Trophoblast cell (in vitro differentiated cells and primary cell): ENCODE results near the gene C2CD5.
"Not testable (repeated sequence)": the region's sequence is repeated elsewhere in the genome, so short reads cannot be mapped to it uniquely, and the experiment has no call there.

ENCODE experiments used
- DNase-seq, 2 donors: peaks; one replicate each; pipeline ENCODE4 v3.0.0-alpha.2; 2016
- H2AFZ ChIP-seq: 2 replicates; pipeline ENCODE4 v1.6.1; 2013; ENCODE audit warnings: low read length, moderate library complexity, mild to moderate bottlenecking; ENCODE audit not compliant: insufficient read depth, poor library complexity
- H2AK5ac ChIP-seq: 2 replicates; pipeline ENCODE4 v1.6.1; 2013; ENCODE audit warnings: mild to moderate bottlenecking, low read length
- H2BK120ac ChIP-seq: 2 replicates; pipeline ENCODE4 v1.6.1; 2013; ENCODE audit warnings: low read length, mild to moderate bottlenecking, moderate library complexity; ENCODE audit not compliant: insufficient read depth, poor library complexity
- H2BK12ac ChIP-seq: 2 replicates; pipeline ENCODE4 v1.6.1; 2013; ENCODE audit warnings: mild to moderate bottlenecking, low read length, moderate library complexity
- H2BK5ac ChIP-seq: 2 replicates; pipeline ENCODE4 v1.6.1; 2013; ENCODE audit warnings: low read length, low read depth, moderate library complexity, mild to moderate bottlenecking; ENCODE audit not compliant: poor library complexity
- H3K14ac ChIP-seq: 2 replicates; pipeline ENCODE4 v1.6.1; 2013; ENCODE audit warnings: mild to moderate bottlenecking, low read length
- H3K18ac ChIP-seq: 2 replicates; pipeline ENCODE4 v1.6.1; 2013; ENCODE audit warnings: mild to moderate bottlenecking, low read length
- H3K23ac ChIP-seq: 2 replicates; pipeline ENCODE4 v1.6.1; 2013; ENCODE audit warnings: low read length
- H3K27ac ChIP-seq: 2 replicates; pipeline ENCODE4 v1.5.1; 2013; ENCODE audit warnings: low read depth, mild to moderate bottlenecking, inconsistent platforms, low read length, moderate library complexity
- H3K27me3 ChIP-seq: 2 replicates; pipeline ENCODE4 v1.6.1; 2013; ENCODE audit warnings: inconsistent platforms, mild to moderate bottlenecking, low read length, moderate library complexity; ENCODE audit not compliant: insufficient read depth
- H3K36me3 ChIP-seq, 2 experiments: 1 replicate in 1 of 2; 2 replicates in 1 of 2; pipeline ENCODE4 v1.6.1; 2013; ENCODE audit warnings: low read length in 2 of 2, mild to moderate bottlenecking in 2 of 2, moderate library complexity in 1 of 2; ENCODE audit not compliant: insufficient read depth in 2 of 2, control insufficient read depth in 1 of 2
- H3K4ac ChIP-seq: 2 replicates; pipeline ENCODE4 v1.6.1; 2013; ENCODE audit warnings: low read depth, mild to moderate bottlenecking, low read length, moderate library complexity
- H3K4me1 ChIP-seq, 2 experiments: 1 replicate in 1 of 2; 2 replicates in 1 of 2; pipeline ENCODE4 v1.6.1; 2013; ENCODE audit warnings: low read length in 2 of 2, mild to moderate bottlenecking in 2 of 2, moderate library complexity in 1 of 2; ENCODE audit not compliant: insufficient read depth in 2 of 2, control insufficient read depth in 1 of 2
- H3K4me2 ChIP-seq: 2 replicates; pipeline ENCODE4 v1.6.1; 2013; ENCODE audit warnings: inconsistent platforms, mild to moderate bottlenecking, low read length, moderate library complexity
- H3K4me3 ChIP-seq: 2 replicates; pipeline ENCODE4 v1.5.1; 2013; ENCODE audit warnings: mild to moderate bottlenecking, low read depth, low read length, inconsistent platforms
- H3K79me1 ChIP-seq: one replicate; pipeline ENCODE4 v1.6.1; 2013; ENCODE audit warnings: low read length
- H3K79me2 ChIP-seq: 2 replicates; pipeline ENCODE4 v1.6.1; 2013; ENCODE audit warnings: low read length, mild to moderate bottlenecking; ENCODE audit not compliant: control insufficient read depth, insufficient read depth, poor library complexity
- H3K9ac ChIP-seq: 2 replicates; pipeline ENCODE4 v1.6.1; 2013; ENCODE audit warnings: mild to moderate bottlenecking, low read length
- H3K9me3 ChIP-seq: 2 replicates; pipeline ENCODE4 v1.6.1; 2013; ENCODE audit warnings: low read depth, mild to moderate bottlenecking, control low read depth, inconsistent platforms, low read length; ENCODE audit not compliant: insufficient read depth
- H4K12ac ChIP-seq: 2 replicates; pipeline ENCODE4 v1.6.1; 2013; ENCODE audit warnings: low read depth, mild to moderate bottlenecking, low read length, moderate library complexity
- H4K8ac ChIP-seq: 2 replicates; pipeline ENCODE4 v1.6.1; 2013; ENCODE audit warnings: low read depth, mild to moderate bottlenecking, low read length, moderate library complexity
- H4K91ac ChIP-seq: one replicate; pipeline ENCODE4 v1.6.1; 2013; ENCODE audit warnings: low read depth, mild to moderate bottlenecking, low read length, moderate library complexity
- WGBS: extraction: QIAGEN DNeasy Blood & Tissue Kit; methylation state at CpG from one replicate; pipeline ENCODE4 v1.1.7; 2013; ENCODE audit warnings: missing lambda C conversion rate; ENCODE audit not compliant: insufficient read length, insufficient coverage; ENCODE audit errors: extremely low coverage; 5-methylcytosine and 5-hydroxymethylcytosine counted together

Gene C2CD5

DNA sequence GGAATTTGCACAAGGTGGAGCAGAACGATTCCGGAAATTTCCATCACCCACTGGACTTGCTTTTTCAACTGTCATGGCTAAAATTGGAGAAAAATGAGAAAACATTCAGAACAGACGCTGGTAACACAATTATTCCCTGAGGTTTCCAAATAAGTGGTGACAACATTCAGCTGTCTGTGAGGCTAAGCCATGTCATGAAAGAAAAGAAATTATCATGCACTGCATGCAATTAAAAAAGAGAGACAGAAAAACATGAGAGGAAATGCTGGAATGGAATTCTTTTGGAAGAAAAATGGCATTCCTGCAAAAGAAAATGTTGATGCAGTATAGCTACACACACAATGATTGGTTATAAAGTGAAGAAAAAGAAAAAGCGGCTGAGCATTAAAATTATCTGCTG is 87.3 kb downstream of the C2CD5 start:
- H3K18ac ChIP-seq, result no peak overlapping the region
- no peak overlapping the region for H3K4me3 ChIP-seq
- H3K27me3 ChIP-seq, result no peaks in the 10 kb centered on the region
- no peak overlapping the region for H2BK120ac ChIP-seq
- H2AK5ac ChIP-seq, result no peak overlapping the region
- DNase-seq, result no peak
- no peak overlapping the region for H3K23ac ChIP-seq
- H2BK5ac ChIP-seq, result no peak overlapping the region
- no peak overlapping the region for H3K4me2 ChIP-seq
- H3K79me2 ChIP-seq, result no peaks in the 10 kb centered on the region
- no peak overlapping the region for H2BK12ac ChIP-seq
- no peak overlapping the region for H3K4ac ChIP-seq
- H3K36me3 ChIP-seq, result peaks cover 0 to 1% of the 10 kb centered on the region in 2 experiments
- H3K9me3 ChIP-seq, result no peaks in the 10 kb centered on the region
- H3K4me1 ChIP-seq, result no peaks in the 10 kb centered on the region
- no peak overlapping the region for H3K14ac ChIP-seq
- no CpG with 5 or more reads among the region's 4 CpGs for WGBS
- H2AFZ ChIP-seq, result no peak overlapping the region
- no peak overlapping the region for H4K12ac ChIP-seq
- no peak overlapping the region for H3K9ac ChIP-seq
- no peak overlapping the region for H4K8ac ChIP-seq
- no peaks in the 10 kb centered on the region for H3K79me1 ChIP-seq
- no peak overlapping the region for H3K27ac ChIP-seq
- no peak overlapping the region for H4K91ac ChIP-seq

GRCh38 chr12:22453511-22453910 is 90.8 kb downstream of the C2CD5 start:
- Histone ChIP-seq H2AK5ac (no peak overlapping the region), H4K91ac (no peak overlapping the region), H4K12ac (no peak overlapping the region), H3K14ac (no peak overlapping the region), H3K4ac (no peak overlapping the region), H4K8ac (no peak overlapping the region), H3K9ac (no peak overlapping the region), H3K4me2 (no peak overlapping the region), H3K79me1 (no peaks in the 10 kb centered on the region), H3K4me1 (no peaks in the 10 kb centered on the region), H3K9me3 (no peaks in the 10 kb centered on the region), H2AFZ (no peak overlapping the region), H3K36me3 (peaks cover 0 to 1% of the 10 kb centered on the region in 2 experiments), H3K27me3 (no peaks in the 10 kb centered on the region), H2BK5ac (no peak overlapping the region), H3K23ac (no peak overlapping the region), H3K18ac (no peak overlapping the region), H2BK12ac (no peak overlapping the region), H3K79me2 (no peaks in the 10 kb centered on the region), H3K4me3 (no peak overlapping the region), H2BK120ac (no peak overlapping the region), H3K27ac (no peak overlapping the region)
- WGBS, result no CpG with 5 or more reads among the region's 3 CpGs
- no peak for DNase-seq

- H3K14ac ChIP-seq, result no peak overlapping the region
- no peak overlapping the region for H3K4me2 ChIP-seq
- no peak overlapping the region for H4K12ac ChIP-seq
- no peak overlapping the region for H4K91ac ChIP-seq
- H3K4me3 ChIP-seq, result no peak overlapping the region
- H2BK12ac ChIP-seq, result no peak overlapping the region
- H2BK120ac ChIP-seq, result no peak overlapping the region
- no peaks in the 10 kb centered on the region for H3K9me3 ChIP-seq
- no peak overlapping the region for H3K9ac ChIP-seq
- no peaks in the 10 kb centered on the region for H3K36me3 ChIP-seq
- WGBS, result no CpG with 5 or more reads among the region's 4 CpGs
- no peak overlapping the region for H4K8ac ChIP-seq
- H3K79me1 ChIP-seq, result no peaks in the 10 kb centered on the region
- no peak overlapping the region for H2AK5ac ChIP-seq
- H2BK5ac ChIP-seq, result no peak overlapping the region
- no peak overlapping the region for H2AFZ ChIP-seq
- H3K4me1 ChIP-seq, result no peaks in the 10 kb centered on the region
- DNase-seq, result no peak
- H3K18ac ChIP-seq, result no peak overlapping the region
- no peak overlapping the region for H3K4ac ChIP-seq
- H3K27ac ChIP-seq, result no peak overlapping the region
- no peaks in the 10 kb centered on the region for H3K79me2 ChIP-seq
- no peaks in the 10 kb centered on the region for H3K27me3 ChIP-seq
- no peak overlapping the region for H3K23ac ChIP-seq
Measured at GRCh38 chr12:22447223-22447622, 97.1 kb downstream of the C2CD5 start.

- not testable (repeated sequence) for H3K36me3 ChIP-seq, H3K27ac ChIP-seq, H4K8ac ChIP-seq, H3K23ac ChIP-seq, H3K27me3 ChIP-seq, DNase-seq, H3K4me3 ChIP-seq, H3K9me3 ChIP-seq, H2AFZ ChIP-seq, H3K4me2 ChIP-seq, H4K12ac ChIP-seq, H2BK120ac ChIP-seq, H4K91ac ChIP-seq, H2AK5ac ChIP-seq, H3K18ac ChIP-seq, H2BK5ac ChIP-seq, H3K14ac ChIP-seq, H3K4me1 ChIP-seq, H3K9ac ChIP-seq, H2BK12ac ChIP-seq, H3K79me2 ChIP-seq, H3K4ac ChIP-seq, H3K79me1 ChIP-seq
- WGBS, result no CpG with 5 or more reads among the region's 11 CpGs
Measured at GRCh38 chr12:22444317-22444665, 100.1 kb downstream of the C2CD5 start.
